Posterior cingulate gyrus (tissue), 11 donors: ENCODE results near the gene ALK.

ENCODE experiments used
- DNase-seq, 10 donors: peaks; one replicate each; pipeline versions ENCODE4 v3.0.0 to v3.0.0-alpha.2; 2020 to 2021; ENCODE audit warnings: mixed read lengths in 3 of 10
- intact Hi-C: fragments of 100-400 bp; cut with DNase I; formaldehyde crosslinking; loops from one replicate; pipeline ENCODE4 v1.15.1; 2023

ALK gene

GRCh38 chr2:29162204-29162928 lies 759.0 kb downstream of the ALK start:
- intact Hi-C loops: no loop called here
- no peak for DNase-seq

DNA sequence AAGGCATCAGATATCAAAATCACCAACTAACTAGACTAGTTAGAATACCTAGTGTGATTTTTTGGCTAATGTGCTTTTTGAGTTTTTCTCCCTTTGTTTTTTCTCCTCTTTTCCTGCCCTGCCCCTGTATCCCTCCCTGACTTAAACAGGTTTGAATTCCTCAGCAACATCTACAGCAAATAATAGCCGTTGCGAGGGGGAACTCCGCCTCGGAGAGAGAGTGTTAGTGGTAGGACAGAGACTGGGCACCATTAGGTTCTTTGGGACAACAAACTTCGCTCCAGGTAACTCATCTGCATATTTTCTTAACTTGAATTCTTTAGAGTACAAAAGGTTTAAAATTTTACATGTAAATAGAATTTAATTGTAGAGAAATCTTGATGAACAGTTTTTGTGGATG lies 761.2 kb downstream of the ALK start:
- intact Hi-C loops: no loop called here
- DNase-seq: no peak

GRCh38 chr2:29159125-29159524 lies 762.3 kb downstream of the ALK start:
- no peak for DNase-seq
- intact Hi-C loops: no loop called here

DNA sequence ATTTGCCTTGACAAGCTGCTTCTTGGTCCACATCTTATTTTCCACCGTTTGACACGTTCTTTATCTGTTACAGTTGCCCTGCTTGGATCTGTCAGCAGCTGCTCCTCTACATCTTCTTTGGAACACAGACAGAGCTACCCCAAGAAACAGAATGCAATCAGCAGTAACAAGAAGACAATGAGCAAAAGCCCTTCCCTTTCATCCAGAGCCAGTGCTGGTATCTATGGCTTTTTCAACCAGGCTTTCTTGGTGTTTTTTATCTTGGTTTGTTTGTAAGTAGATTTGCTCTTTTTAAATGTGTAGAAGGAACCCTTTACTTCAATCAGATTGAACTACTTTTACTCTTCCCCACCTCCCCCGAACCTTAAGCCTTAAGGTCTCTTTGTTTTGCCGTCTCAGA lies 764.3 kb downstream of the ALK start:
- intact Hi-C loops: no loop called here
- DNase-seq: no peak

DNA sequence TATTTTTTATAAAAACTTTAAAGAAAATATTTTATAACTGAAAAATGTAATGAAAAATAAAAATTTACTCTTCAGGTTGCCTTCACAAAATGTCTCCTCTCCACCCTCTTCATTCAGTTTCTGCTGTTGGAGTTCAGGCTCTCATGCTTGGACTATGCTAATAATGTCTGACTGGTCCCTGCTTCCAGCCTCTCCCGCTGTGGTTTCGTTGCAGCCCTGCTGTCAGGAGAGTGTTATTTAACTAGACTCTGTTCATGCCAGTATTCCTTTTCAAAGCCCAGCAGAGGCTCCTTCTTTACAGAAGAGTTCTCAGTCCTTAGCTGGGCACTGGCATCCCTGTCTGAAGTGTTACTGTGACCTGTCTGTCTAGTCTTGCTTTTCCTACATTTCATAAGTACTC lies 765.8 kb downstream of the ALK start:
- intact Hi-C loops: no loop called here

GRCh38 chr2:29154610-29155009 lies 766.8 kb downstream of the ALK start:
- intact Hi-C loops: no loop called here

More for the DNA sequence above, 765.8 kb downstream of the ALK start:
- DNase-seq: no peak

DNA sequence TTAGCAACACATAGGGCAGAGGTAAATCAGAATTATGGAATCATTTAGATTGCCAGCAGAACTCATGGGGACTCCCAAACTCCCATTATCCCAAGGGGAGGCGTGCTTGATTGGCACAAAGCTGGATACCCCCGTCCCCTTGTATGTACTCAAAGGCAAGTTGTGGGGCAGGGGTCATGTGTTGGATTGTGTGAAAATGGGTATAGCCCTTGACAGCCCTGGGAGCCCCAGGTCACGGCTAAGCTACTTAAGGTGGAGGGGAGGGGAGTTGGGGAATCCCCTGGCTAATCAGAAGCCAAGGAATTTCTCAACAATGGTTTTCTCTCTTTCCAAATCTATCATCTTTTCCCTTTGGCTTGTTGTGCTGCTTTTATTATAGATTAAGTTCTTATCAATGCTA lies 773.4 kb downstream of the ALK start:
- DNase-seq: no peak
- intact Hi-C loops: no loop called here

More at GRCh38 chr2:29154610-29155009, 766.8 kb downstream of the ALK start:
- DNase-seq: no peak

GRCh38 chr2:29146197-29146596 lies 775.2 kb downstream of the ALK start:
- intact Hi-C loops: no loop called here

DNA sequence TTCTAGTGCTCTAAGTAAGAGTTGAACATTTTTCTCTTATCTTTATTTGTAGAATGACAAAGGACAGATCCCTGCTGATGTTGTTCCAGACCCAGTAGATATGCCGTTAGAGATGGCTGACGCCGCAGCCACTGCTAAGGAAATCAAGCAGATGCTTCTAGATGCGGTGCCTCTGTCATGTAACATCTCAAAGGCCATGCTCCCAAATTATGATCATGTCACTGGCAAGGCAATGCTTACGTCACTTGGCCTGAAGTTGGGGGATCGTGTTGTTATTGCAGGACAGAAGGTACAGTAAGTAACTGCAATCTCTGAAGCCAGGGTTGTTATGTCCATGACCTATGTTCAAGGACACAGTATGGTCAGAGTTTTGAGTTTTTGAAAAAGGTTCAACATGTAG lies 777.7 kb downstream of the ALK start:
- DNase-seq: no peak
- intact Hi-C loops: no loop called here

More at GRCh38 chr2:29146197-29146596, 775.2 kb downstream of the ALK start:
- no peak for DNase-seq
